Mammary epithelial cell (primary cell): Measurements from ENCODE around the gene DNPH1.

ENCODE experiments used
- CTCF ChIP-seq, 2 donors: IDR thresholded peaks in 1 of 2; conservative IDR thresholded peaks in 1 of 2; 2 replicates each; pipeline ENCODE4 v1.5.1; 2011 to 2012; ENCODE audit warnings: inconsistent platforms in 2 of 2, low read length in 2 of 2, mild to moderate bottlenecking in 2 of 2, control low read depth in 1 of 2, low read depth in 1 of 2; ENCODE audit not compliant: insufficient read depth in 1 of 2; ENCODE audit errors: extremely low read depth in 1 of 2
- EZH2 ChIP-seq: IDR thresholded peaks from 2 replicates; pipeline ENCODE4 v1.6.1; 2012; ENCODE audit warnings: low read length, inconsistent platforms, borderline replicate concordance

- TF ChIP-seq EZH2: no peak
- TF ChIP-seq CTCF (conservative IDR thresholded peaks at IDR 0.05 in 1 of 2, IDR thresholded peaks at IDR 0.05 in 1 of 2; ENCODE audit: extremely low read depth in 1 of 2, insufficient read depth in 1 of 2, low read depth in 1 of 2, low read length in 2 of 2): no peak
Observed at GRCh38 chr6:43255408-43256054, 26.2 kb upstream of the DNPH1 start.
